HG03565 (cell line): ENCODE data around the gene FAM83E.

ENCODE experiments used
- ATAC-seq: cut with Tn5 transposase; IDR thresholded peaks from one replicate; pipeline ENCODE4 v1.9.1; 2021; ENCODE audit warnings: mild to moderate bottlenecking, moderate library complexity; ENCODE audit not compliant: unreplicated experiment

The FAM83E gene

GRCh38 chr19:48613024-48613851 lies 1.6 kb downstream of the FAM83E start:
- ATAC-seq = no peak

- no peak for ATAC-seq
These were observed 3.0 kb downstream of the FAM83E start for GRCh38 chr19:48611872-48612271.

GRCh38 chr19:48609571-48610108 lies 5.2 kb downstream of the FAM83E start:
- ATAC-seq = no peak

- no peak for ATAC-seq
These were observed 6.0 kb downstream of the FAM83E start for GRCh38 chr19:48608798-48609263.

DNA sequence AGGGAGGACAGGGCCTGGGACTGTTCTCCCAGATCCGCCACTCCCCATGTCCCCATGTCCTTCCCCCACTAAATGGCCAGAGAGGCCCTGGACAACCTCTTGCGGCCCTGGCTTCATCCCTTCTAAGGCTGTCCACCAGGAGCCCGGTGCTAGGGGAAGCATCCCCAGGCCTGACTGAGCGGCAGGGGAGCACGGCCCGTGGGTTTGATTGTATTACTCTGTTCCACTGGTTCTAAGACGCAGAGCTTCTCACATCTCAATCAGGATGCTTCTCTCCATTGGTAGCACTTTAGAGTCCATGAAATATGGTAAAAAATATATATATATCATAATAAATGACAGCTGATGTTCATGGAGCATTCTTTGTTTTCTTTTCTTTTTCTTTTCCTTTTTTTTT lies 7.5 kb downstream of the FAM83E start:
- ATAC-seq = no peak

DNA sequence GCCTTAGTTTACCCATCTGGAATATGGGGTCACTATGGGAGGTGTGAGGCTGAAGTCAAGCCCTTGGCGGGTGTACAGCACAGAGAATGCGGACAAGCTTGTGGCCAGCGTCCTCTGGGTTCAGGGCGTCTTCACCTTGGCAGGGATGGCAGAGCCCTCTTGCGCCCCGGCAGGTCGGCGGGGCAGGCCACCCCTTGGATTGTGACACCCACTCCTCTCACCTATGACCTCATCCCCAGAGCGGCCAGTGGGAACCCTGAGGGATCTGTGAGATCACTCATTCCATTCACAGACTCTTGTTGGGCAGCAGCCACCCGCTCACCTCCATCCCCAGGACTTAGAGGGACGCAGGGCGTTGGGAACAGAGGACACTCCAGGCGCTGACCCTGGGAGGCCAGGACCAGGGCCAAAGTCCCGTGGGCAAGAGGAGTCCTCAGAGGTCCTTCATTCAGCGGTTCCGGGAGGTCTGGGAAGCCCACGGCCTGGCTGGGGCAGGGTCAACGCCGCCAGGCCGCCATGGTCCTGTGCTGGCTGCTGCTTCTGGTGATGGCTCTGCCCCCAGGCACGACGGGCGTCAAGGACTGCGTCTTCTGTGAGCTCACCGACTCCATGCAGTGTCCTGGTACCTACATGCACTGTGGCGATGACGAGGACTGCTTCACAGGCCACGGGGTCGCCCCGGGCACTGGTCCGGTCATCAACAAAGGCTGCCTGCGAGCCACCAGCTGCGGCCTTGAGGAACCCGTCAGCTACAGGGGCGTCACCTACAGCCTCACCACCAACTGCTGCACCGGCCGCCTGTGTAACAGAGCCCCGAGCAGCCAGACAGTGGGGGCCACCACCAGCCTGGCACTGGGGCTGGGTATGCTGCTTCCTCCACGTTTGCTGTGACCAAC lies 8.2 kb downstream of the FAM83E start, which contains the start of gene SPACA4:
Gene SPACA4, plus strand, starts transcription at position 280 of the 896 bp plus-strand sequence. Its CDS starts 237 bp downstream, at position 517.
- no peak for ATAC-seq

- no peak for ATAC-seq
These were observed 11.0 kb downstream of the FAM83E start for GRCh38 chr19:48603850-48604249.

DNA sequence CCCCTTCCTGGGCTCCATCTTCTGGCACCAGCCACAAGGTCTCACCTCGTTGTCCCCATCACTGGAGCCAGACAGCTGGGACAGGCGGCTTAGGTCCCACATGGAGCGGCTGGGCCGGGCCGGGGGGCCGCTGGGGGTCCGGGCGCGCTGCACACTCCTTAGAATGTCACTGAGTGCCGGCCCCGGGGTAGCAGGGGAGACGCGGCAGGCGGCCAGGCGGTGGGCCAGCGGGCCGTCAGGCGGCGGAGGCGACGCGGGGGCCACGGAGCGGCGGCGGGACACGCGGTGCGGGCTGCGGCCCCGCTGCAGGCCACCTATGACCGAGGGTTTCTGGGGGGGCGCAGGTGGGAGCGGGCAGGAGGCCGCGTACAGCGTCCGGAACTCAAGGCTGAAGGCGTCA lies 11.4 kb downstream of the FAM83E start:
- ATAC-seq = no peak

- no peak for ATAC-seq
These were observed 11.9 kb downstream of the FAM83E start for GRCh38 chr19:48603001-48603400.

DNA sequence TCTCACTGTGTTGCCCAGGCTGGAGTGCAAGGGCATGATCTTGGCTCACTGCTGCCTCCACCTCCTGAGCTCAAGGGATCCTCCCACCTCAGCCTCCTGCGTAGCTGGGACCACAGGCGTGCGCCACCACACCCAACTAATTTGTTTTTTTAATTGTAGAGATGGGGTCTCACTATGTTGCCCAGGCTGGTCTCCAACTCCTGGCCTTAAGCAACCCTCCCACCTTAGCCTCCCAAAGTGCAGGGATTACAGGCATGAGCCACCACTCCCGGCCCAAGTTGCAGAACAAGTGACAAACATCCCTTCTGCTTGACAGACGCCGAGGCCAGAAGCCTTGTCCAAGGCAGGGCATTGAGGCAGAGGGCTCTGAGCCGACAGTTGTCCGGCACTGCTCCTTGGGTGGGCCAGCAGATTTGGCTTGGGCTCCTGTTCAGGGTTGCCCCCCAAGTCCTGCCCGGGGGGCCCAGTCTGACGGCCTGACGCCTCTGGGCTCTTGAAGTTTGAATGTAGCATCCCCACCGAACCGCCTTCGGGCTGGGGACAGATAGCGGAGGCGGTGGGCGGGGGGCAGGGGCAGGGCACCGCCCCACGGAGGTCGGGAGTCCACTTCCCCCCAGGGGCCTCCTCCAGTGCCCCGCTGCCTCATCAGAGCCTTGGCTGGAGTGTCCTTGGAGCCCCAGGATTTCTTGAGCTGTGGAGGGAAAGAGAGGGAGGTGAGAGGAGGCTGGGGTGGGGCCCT lies 14.0 kb downstream of the FAM83E start:
- no peak for ATAC-seq

DNA sequence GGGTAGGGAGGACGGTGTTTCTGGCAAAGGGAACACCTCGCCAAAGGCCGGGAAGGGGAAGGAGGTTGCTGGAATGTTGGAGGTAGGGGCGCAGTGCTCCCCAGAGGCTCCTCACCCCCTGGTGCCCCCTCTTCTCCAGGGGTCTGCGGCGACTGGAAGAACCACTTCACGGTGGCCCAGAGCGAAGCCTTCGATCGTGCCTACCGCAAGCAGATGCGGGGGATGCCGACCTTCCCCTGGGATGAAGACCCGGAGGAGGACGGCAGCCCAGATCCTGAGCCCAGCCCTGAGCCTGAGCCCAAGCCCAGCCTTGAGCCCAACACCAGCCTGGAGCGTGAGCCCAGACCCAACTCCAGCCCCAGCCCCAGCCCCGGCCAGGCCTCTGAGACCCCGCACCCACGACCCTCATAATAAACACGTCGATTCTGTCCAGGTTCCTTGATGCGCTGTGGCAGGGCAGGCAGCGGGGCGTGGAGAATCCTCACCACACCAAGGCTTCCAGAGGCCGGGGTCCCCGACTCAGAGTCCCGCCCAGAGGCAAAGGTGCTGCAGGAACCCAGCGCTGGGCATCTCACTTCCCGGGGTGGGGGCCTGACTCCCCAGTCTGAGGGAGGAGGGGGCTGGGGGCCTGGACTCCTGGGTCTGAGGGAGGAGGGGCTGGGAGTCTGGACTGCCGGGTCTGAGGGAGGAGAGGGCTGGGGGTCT lies 15.7 kb downstream of the FAM83E start:
- ATAC-seq = no peak

DNA sequence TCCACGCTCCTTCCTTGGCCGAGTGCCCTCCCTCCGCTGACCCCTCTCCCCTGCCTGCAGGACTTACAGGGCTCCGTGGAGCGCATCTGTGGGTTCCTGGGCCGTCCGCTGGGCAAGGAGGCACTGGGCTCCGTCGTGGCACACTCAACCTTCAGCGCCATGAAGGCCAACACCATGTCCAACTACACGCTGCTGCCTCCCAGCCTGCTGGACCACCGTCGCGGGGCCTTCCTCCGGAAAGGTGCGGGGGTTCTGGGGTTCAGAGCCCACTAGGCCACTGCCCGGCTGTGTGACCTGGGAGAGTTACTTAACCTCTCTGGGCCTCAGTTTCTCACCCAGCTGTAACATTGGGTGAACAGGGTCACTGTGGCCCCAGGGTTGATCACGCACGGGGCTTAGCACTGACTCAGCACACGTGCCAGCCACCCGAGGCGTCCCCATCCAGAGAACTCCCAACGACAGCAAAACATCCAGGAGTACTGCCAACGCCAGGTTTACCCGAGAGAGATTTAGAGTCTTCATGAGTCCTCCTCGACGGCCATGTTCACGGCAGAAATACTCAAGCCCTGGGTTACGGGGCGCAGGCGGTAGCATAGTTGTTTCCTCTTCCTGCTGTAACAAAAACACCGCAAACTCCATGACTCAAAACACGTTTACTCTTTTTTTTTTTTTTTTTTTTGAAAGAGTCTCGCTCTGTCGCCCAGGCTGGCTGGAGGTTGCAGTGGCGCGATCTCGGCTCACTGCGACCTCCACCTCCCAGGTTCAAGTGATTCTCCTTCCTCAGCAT lies 18.0 kb downstream of the FAM83E start:
- ATAC-seq = no peak

GRCh38 chr19:48596237-48596636 lies 18.6 kb downstream of the FAM83E start:
- ATAC-seq = no peak

DNA sequence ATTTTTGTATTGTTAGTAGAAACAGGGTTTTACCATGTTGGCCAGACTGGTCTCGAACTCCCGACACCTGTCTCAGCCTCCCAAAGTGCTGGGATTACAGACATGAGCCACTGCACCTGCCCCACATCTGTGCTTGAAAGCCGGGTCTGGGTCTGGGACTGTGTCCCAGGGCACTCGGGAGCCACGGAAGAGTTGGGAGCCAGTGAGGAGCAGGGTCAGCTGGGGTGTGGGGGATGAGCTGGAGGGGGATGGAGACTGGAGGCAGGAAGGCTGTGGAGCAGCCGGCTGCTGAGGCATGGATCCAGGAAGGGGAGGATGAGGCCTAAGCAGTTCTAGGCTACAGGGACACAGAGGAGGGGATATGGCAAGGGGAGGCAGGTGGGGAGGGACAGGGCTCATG lies 19.0 kb downstream of the FAM83E start:
- no peak for ATAC-seq

DNA sequence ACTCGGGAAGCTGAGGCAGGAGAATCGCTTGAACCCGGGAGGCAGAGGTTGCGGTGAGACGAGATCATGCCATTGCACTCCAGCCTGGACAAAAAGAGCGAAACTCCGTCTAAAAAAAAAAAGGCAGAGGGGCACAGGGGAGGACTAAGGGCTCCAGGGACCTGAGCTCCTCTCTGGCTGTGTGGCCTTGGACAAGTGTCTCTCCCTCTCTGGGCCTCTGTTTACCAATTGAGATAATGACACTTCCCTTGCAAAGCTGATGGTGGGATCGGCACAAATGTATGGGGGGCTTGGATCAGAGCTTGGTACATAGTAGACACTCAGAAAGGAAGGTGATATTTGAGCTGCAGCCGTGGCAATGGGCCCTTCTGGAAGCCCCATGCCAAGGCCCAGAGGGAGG lies 19.7 kb downstream of the FAM83E start:
- ATAC-seq = no peak

- no peak for ATAC-seq
These were observed 23.9 kb downstream of the FAM83E start for GRCh38 chr19:48591021-48591420.

DNA sequence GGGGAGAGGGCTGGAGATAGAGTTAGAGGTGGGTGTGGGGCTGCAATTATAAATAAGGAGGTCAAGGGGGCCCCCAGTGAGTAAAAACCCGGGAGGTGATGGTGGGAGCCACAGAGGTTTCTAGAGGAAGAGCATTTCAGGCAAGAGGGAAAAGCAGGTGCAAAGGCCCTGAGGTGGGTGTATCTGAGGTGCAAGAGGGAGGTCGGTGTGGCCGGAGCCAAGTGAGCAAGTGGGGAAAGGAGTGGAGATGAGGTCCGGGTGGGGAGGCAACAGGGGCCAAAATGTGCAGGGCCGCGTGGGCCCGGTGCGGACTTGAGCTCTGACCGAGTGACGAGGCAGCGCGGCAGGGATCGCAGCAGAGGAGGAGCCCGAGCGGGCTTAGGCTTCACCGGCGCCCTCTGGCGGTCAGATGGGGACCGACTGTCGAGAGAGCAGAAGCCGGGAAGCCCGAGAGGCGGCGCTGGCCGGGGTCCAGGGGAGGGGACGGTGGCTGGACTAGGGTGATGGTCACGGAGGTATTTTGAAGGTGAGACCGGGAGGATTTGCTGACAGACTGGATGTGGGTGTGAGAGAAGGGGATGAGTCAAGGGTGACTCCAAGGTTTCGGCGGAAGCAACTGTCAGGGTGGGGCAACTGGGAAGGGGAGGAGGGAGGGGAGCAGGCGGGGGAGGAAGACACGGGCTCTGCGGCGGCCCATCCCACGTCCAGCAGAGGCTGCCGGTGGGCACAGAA lies 26.0 kb downstream of the FAM83E start:
- ATAC-seq = peak; percentile 49

- no peak for ATAC-seq
These were observed 27.5 kb downstream of the FAM83E start for GRCh38 chr19:48587387-48587786.

DNA sequence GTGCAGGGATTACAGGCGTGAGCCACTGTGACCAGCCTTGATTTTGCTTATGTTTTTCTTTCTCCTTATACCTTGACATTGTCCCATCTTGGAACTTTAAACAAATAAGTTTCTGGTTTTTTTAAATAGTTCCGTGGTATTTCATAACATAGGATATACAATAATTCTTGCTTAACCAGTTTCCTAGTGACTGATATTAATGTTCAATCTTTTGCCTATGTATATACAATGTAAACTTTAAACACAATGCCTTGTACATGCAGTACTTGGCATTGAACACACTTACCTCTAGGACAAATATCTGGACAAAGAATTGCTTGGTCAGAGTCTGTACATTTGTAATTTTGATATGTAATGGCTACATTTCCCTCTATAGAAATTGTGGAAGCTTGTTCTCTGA lies 32.7 kb downstream of the FAM83E start:
- ATAC-seq = no peak
